ENCODE data around the gene TIMM13. TPM values are rescaled to one million over a fixed set of nuclear protein-coding genes. Genes with fewer than 3 reads are reported as not detected.

TIMM13 gene
- total RNA-seq, 1 experiment from 2014 or later, result 129 TPM

DNA sequence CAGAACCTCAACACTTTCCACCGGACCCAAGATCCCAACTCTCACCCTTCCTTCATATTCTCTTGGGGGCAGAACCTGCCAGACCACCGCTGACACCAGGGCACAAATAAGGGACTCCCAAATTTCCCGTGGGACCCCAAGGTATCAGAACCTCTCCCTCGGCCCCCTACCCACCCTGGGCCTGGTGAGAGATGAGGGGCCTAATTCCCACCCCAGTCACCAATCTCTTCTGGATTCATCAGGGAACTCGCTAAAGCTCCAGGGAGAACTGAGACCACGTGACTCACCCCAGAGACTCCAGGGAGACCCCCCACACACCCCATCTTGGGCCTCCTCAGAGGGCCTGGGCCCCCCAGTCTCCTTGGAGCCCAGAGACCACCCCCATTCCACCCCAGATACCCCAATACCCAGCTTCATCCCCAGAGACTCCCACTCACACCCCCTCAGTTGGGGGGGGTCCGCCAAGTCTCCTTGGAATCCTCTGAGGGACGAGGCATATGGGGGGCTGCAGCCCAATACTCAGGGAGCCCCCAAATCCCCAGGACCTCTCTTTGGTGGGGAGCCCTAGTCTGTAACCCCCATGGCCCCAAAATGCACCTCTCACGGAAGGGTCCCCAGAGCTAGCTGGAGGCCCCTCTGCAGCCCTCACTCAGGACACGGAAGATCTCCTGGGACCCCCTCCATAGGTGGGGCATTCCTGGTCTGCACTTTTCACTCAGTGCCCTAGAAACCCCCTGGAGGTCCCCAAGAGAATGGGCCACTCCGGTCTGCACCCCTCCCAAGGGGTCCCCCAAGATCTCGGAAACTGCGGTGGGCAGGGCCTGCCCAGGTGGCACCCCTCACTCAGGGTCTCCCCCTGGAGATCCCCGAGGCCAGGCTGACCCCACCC lies 27.8 kb upstream of the TIMM13 start:
- no peaks in the 10 kb centered on the region for H3K36me3 ChIP-seq (ENCODE audit: low read depth, low read length)
- no peaks in the 10 kb centered on the region for H3K27me3 ChIP-seq (ENCODE audit: low read length)
- H3F3A ChIP-seq (ENCODE audit: low read length, unreplicated experiment), result no peaks in the 10 kb centered on the region
- DNase-seq (no peak), ATAC-seq (no peak)
- POLR2A ChIA-PET (ENCODE audit: unreplicated experiment), result no interaction called here
- peak overlapping the region; percentile 97 for H3K9ac ChIP-seq (ENCODE audit: low read length)
- peak overlapping the region; percentile 89 for H3K4me2 ChIP-seq (ENCODE audit: low read length)
- H3K9me2 ChIP-seq (replicated peaks; ENCODE audit: low read length), result no peaks in the 10 kb centered on the region
- CTCF ChIA-PET, result no interaction called here
- H2AFZ ChIP-seq (ENCODE audit: low read length), result no peak overlapping the region
- BruUV-seq (replicated peaks), result no TSS peak
- H3K79me2 ChIP-seq (ENCODE audit: low read length), result peaks cover 73% of the 10 kb centered on the region
- intact Hi-C loops (cut with micrococcal nuclease), result no loop called here
- peaks cover 13% of the 10 kb centered on the region; the same call in 1 of the 2 replicates for H4K20me1 ChIP-seq (ENCODE audit: low read length)
- peak overlapping the region; percentile 93 for H3K4me3 ChIP-seq (ENCODE audit: low read length)
- peaks cover 11% of the 10 kb centered on the region; the same call in 1 of the 2 replicates for H3K4me1 ChIP-seq (ENCODE audit: insufficient read depth, low read length)
- H3K27ac ChIP-seq (ENCODE audit: low read length), result no peak overlapping the region
- no peaks in the 10 kb centered on the region for H3K9me3 ChIP-seq (ENCODE audit: low read length)
- TF ChIP-seq EZH2 (IDR thresholded peaks at IDR 0.05; ENCODE audit: low read length, unreplicated experiment) (no peak), EZH2phosphoT487 (IDR thresholded peaks at IDR 0.05; ENCODE audit: borderline replicate concordance, low read length) (no peak)
- TF ChIP-seq, protein P1, sequence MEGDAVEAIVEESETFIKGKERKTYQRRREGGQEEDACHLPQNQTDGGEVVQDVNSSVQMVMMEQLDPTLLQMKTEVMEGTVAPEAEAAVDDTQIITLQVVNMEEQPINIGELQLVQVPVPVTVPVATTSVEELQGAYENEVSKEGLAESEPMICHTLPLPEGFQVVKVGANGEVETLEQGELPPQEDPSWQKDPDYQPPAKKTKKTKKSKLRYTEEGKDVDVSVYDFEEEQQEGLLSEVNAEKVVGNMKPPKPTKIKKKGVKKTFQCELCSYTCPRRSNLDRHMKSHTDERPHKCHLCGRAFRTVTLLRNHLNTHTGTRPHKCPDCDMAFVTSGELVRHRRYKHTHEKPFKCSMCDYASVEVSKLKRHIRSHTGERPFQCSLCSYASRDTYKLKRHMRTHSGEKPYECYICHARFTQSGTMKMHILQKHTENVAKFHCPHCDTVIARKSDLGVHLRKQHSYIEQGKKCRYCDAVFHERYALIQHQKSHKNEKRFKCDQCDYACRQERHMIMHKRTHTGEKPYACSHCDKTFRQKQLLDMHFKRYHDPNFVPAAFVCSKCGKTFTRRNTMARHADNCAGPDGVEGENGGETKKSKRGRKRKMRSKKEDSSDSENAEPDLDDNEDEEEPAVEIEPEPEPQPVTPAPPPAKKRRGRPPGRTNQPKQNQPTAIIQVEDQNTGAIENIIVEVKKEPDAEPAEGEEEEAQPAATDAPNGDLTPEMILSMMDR (conservative IDR thresholded peaks at IDR 0.05; ENCODE audit: low read depth, low read length), result no peak

DNA sequence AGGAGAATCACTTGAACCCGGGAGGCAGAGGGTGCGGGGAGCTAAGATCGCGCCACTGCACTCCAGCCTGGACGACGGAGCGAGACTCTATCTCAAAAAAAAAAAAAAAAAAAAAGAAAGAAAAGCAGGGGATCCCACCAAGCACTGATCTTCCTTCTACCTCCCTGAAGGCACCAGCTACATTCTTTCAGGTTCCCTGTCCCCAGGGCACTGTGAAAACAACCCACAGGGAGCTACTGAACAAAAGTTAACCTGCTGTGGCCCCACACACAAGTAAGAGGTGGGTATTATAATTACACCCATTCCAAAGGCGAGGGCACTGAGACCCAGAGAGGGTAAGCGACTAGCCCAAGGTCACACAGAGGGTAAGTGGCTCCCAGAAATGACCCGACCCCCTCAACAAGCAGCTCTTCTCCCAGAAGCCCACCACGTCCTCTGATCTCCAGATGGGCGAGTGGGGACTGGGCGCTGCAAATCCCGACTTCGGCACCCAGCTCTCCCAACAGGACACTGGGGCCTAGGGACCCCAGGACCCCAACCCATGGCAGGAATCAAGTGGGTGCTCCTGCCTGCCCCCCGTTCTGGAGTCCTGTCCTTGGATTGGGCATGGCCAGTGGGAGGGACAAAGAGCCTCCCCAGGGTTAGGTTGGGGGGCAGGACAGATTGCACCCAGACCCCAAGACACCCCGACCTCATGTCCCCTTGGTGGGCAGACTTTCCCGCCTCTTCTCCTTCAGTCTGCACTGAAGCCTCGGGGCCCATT lies 27.0 kb upstream of the TIMM13 start:
- DNase-seq (no peak), ATAC-seq (no peak)
- no peak for TF ChIP-seq EZH2phosphoT487 (IDR thresholded peaks at IDR 0.05; ENCODE audit: borderline replicate concordance, low read length)
- TF ChIP-seq, protein P1 (conservative IDR thresholded peaks at IDR 0.05; ENCODE audit: low read depth, low read length), result no peak
- TF ChIP-seq EZH2 (IDR thresholded peaks at IDR 0.05; ENCODE audit: low read length, unreplicated experiment), result no peak
- Histone ChIP-seq H3K9me3 (ENCODE audit: low read length) (no peaks in the 10 kb centered on the region), H3K27ac (ENCODE audit: low read length) (no peak overlapping the region), H3K36me3 (ENCODE audit: low read depth, low read length) (no peaks in the 10 kb centered on the region), H3K4me1 (ENCODE audit: insufficient read depth, low read length) (peaks cover 11% of the 10 kb centered on the region; the same call in 1 of the 2 replicates), H2AFZ (ENCODE audit: low read length) (no peak overlapping the region), H3K27me3 (ENCODE audit: low read length) (no peaks in the 10 kb centered on the region), H3K9ac (ENCODE audit: low read length) (no peak overlapping the region), H3K4me2 (ENCODE audit: low read length) (peak overlapping the region; percentile 89; the same call in 1 of the 2 replicates), H3K79me2 (ENCODE audit: low read length) (peaks cover 78% of the 10 kb centered on the region), H3K9me2 (replicated peaks; ENCODE audit: low read length) (no peaks in the 10 kb centered on the region), H4K20me1 (ENCODE audit: low read length) (peaks cover 13% of the 10 kb centered on the region; the same call in 1 of the 2 replicates), H3K4me3 (ENCODE audit: low read length) (no peak overlapping the region), H3F3A (ENCODE audit: low read length, unreplicated experiment) (no peaks in the 10 kb centered on the region)
- ChIA-PET POLR2A (ENCODE audit: unreplicated experiment) (interaction anchor here (0.6 to 1.0 kb wide), 2 partner anchors 22 to 157 kb away, joined by 3 to 11 read pairs; no protein-coding TSS in a partner anchor), CTCF (no interaction called here)
- BruUV-seq (replicated peaks), result no TSS peak
- intact Hi-C loops (cut with micrococcal nuclease), result no loop called here

Measured in PC-3 (cell line).